Activated CD8-positive, alpha-beta T cell treated with anti-CD3 and anti-CD28 coated beads for 36 hours (primary cell): Measurements from ENCODE around the gene CRELD2. TPM values are rescaled to one million over a fixed set of nuclear protein-coding genes. Genes with fewer than 3 reads are reported as not detected.

Experiments
- ATAC-seq: fragments of 200-7000 bp; cut with Tn5 transposase; one replicate; pipeline ENCODE4 v1.10.0; 2021; ENCODE audit warnings: mild to moderate bottlenecking, moderate library complexity
- CTCF ChIA-PET: fragments of 350-600 bp; sonication (Branson Sonifier 250); formaldehyde crosslinking; loops from one replicate; lab custom pipeline; 2021; ENCODE audit warnings: antibody characterized with exemption; lab: Charles Lee
- POLR2A ChIA-PET: fragments of 350-600 bp; sonication (Branson Sonifier 250); formaldehyde crosslinking; loops from one replicate; lab custom pipeline; 2021; ENCODE audit warnings: antibody characterized with exemption; lab: Charles Lee
- DNase-seq: peaks from one replicate; pipeline ENCODE4 v3.0.0-alpha.2; 2020
- H3K27ac Mint-ChIP-seq: one replicate; pipeline ENCODE4 v1.8.0; 2021; ENCODE audit warnings: mild to moderate bottlenecking, mixed read lengths
- H3K27me3 Mint-ChIP-seq: one replicate; pipeline ENCODE4 v1.8.0; 2021; ENCODE audit warnings: mixed read lengths
- H3K36me3 Mint-ChIP-seq: one replicate; pipeline ENCODE4 v1.8.0; 2021; ENCODE audit warnings: low read depth, mixed read lengths
- H3K4me1 Mint-ChIP-seq: one replicate; pipeline ENCODE4 v1.8.0; 2021; ENCODE audit warnings: low read depth, mixed read lengths
- H3K4me3 Mint-ChIP-seq: one replicate; pipeline ENCODE4 v1.8.0; 2021; ENCODE audit warnings: mild to moderate bottlenecking, moderate library complexity, mixed read lengths
- H3K9me3 Mint-ChIP-seq: one replicate; pipeline ENCODE4 v1.8.0; 2021; ENCODE audit warnings: mixed read lengths
- intact Hi-C: fragments of 100-400 bp; cut with micrococcal nuclease; formaldehyde crosslinking; loops from one replicate; pipeline ENCODE4 v1.10.0; 2022
- total RNA-seq, 2 experiments: library from RNA; stranded (reverse); gene quantifications; one replicate each; pipeline ENCODE4 v1.2.3, GENCODE V29; 2021
- TF ChIP-seq, protein P1 (sequence below): fragments of 200-600 bp; IDR thresholded peaks from one replicate; pipeline ENCODE4 v1.8.0; 2022; ENCODE audit warnings: antibody characterized with exemption, mild to moderate bottlenecking

Gene CRELD2
- total RNA-seq, 2 experiments from 2014 or later, result 26.1 to 28.2 TPM

DNA sequence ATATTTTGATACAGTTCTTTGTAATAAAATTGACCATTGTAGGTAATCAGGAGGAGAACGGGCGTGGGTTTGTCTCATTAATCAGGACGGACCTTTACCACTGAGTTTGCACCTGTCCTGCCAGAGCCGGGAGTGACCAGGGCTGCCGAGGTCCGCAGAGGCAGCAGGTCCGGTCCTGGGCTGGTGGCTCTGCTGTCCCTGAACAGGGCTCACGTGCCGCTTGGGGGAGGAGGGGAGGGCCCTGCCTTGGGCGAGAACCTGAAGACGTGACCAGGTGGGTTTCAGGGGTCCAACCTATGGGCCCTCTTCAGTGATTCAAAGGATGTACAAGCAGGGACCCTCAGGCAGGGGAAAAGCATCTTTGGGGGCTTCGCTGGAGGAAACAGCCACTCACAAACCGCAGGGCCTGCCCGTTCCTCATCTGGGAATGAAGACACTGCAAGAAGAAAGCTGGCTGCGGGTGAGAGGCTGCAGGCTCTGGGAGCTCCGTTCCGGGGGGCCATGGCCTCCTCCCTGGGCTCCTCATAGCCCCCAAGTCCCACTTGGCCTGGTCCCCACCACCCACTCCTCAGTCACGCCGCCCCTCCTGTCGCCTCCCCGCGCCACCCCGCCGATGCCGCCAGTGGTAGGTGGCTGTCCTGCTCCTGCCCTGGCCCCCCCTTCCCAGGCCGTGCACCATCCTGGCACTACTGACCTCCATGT, 9.2 kb downstream of the CRELD2 start:
- TF ChIP-seq, protein P1, sequence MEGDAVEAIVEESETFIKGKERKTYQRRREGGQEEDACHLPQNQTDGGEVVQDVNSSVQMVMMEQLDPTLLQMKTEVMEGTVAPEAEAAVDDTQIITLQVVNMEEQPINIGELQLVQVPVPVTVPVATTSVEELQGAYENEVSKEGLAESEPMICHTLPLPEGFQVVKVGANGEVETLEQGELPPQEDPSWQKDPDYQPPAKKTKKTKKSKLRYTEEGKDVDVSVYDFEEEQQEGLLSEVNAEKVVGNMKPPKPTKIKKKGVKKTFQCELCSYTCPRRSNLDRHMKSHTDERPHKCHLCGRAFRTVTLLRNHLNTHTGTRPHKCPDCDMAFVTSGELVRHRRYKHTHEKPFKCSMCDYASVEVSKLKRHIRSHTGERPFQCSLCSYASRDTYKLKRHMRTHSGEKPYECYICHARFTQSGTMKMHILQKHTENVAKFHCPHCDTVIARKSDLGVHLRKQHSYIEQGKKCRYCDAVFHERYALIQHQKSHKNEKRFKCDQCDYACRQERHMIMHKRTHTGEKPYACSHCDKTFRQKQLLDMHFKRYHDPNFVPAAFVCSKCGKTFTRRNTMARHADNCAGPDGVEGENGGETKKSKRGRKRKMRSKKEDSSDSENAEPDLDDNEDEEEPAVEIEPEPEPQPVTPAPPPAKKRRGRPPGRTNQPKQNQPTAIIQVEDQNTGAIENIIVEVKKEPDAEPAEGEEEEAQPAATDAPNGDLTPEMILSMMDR, result no peak
- H3K4me3 Mint-ChIP-seq, result peak overlapping the region; percentile 16
- no peak for ATAC-seq
- peaks cover 30% of the 10 kb centered on the region for H3K36me3 Mint-ChIP-seq
- no peak for DNase-seq
- CTCF ChIA-PET, result interaction anchor here (3.6 kb wide), 1 partner anchor 103 kb away, joined by 34 read pairs; no protein-coding TSS in a partner anchor
- H3K27me3 Mint-ChIP-seq, result no peaks in the 10 kb centered on the region
- H3K4me1 Mint-ChIP-seq, result peaks cover 45% of the 10 kb centered on the region
- peak overlapping the region; percentile 78 for H3K27ac Mint-ChIP-seq
- POLR2A ChIA-PET, result interaction anchor here (0.8 kb wide), 1 partner anchor 40 kb away, joined by 3 read pairs; no protein-coding TSS in a partner anchor
- H3K9me3 Mint-ChIP-seq, result no peaks in the 10 kb centered on the region
- intact Hi-C loops, result loop anchor here (10.0 kb wide), 1 partner anchor 163 kb away; no protein-coding TSS in a partner anchor

- ATAC-seq (no peak), DNase-seq (no peak)
- Mint-ChIP-seq H3K27ac (no peak overlapping the region), H3K4me3 (no peak overlapping the region), H3K9me3 (no peaks in the 10 kb centered on the region), H3K36me3 (peaks cover 29% of the 10 kb centered on the region), H3K27me3 (no peaks in the 10 kb centered on the region), H3K4me1 (peaks cover 48% of the 10 kb centered on the region)
- intact Hi-C loops, result loop anchor here (10.0 kb wide), 1 partner anchor 163 kb away; no protein-coding TSS in a partner anchor
- ChIA-PET POLR2A (interaction anchor here (0.8 kb wide), 1 partner anchor 39 kb away, joined by 3 read pairs; no protein-coding TSS in a partner anchor), CTCF (interaction anchor here (3.6 kb wide), 1 partner anchor 103 kb away, joined by 34 read pairs; no protein-coding TSS in a partner anchor)
- TF ChIP-seq, protein P1, result no peak
Observed at GRCh38 chr22:49928185-49928495, 9.7 kb downstream of the CRELD2 start.

DNA sequence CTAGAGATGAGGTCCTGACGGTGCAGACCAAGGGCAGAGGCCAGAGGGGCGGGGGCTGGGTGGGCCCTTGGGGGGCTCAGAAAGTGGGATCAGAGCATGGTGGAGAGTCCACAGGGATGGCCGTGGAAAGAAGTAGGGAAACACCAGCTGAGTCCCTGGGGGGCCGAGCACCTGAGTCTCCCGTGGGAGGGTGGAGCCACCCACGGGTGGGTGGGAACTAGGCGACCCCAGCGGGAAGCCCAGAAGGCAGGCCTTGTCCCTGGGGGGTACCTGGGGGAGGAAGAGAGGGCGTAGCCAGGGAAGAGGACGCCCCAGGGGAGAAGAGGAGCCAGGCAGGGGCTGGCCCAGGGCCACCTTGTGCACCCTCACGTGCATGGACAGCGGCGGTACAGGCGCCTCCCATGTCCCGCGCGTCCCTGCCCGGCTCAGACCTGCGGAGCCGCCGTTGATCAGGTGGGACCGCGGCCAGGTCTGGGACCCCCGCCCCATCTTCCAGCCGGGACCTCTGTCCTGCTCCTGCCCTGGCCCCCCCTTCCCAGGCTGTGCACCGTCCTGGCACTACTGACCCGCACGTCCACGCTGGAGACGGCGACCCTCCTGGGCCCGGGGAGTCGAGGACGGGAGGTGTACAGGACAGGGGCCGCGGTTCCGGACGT, 10.2 kb downstream of the CRELD2 start:
- DNase-seq (no peak), ATAC-seq (no peak)
- peaks cover 26% of the 10 kb centered on the region for H3K36me3 Mint-ChIP-seq
- ChIA-PET POLR2A (no interaction called here), CTCF (interaction anchor here (3.6 kb wide), 1 partner anchor 102 kb away, joined by 34 read pairs; no protein-coding TSS in a partner anchor)
- H3K4me3 Mint-ChIP-seq, result no peak overlapping the region
- H3K4me1 Mint-ChIP-seq, result peaks cover 47% of the 10 kb centered on the region
- H3K27ac Mint-ChIP-seq, result no peak overlapping the region
- H3K9me3 Mint-ChIP-seq, result no peaks in the 10 kb centered on the region
- no peaks in the 10 kb centered on the region for H3K27me3 Mint-ChIP-seq
- TF ChIP-seq, protein P1, result no peak
- intact Hi-C loops, result loop anchor here (10.0 kb wide), 1 partner anchor 164 kb away; no protein-coding TSS in a partner anchor

- DNase-seq (peak; percentile 78), ATAC-seq (peak; percentile 63)
- ChIA-PET CTCF (interaction anchor here (0.6 to 2.9 kb wide), 8 partner anchors 32 to 156 kb away, joined by 3 to 43 read pairs (median 8); partner anchors contain the start of genes MLC1 and PIM3), POLR2A (no interaction called here)
- H3K4me1 Mint-ChIP-seq, result peaks cover 48% of the 10 kb centered on the region
- no peak overlapping the region for H3K27ac Mint-ChIP-seq
- H3K27me3 Mint-ChIP-seq, result no peaks in the 10 kb centered on the region
- TF ChIP-seq, protein P1, result peak; percentile 83
- intact Hi-C loops, result loop anchor here (10.0 kb wide), 1 partner anchor 165 kb away; no protein-coding TSS in a partner anchor
- H3K9me3 Mint-ChIP-seq, result no peaks in the 10 kb centered on the region
- peaks cover 19% of the 10 kb centered on the region for H3K36me3 Mint-ChIP-seq
- H3K4me3 Mint-ChIP-seq, result no peak overlapping the region
Observed at GRCh38 chr22:49929211-49929979, 11.0 kb downstream of the CRELD2 start.
